HL-60 (cell line): Measurements from ENCODE around the gene SORD.

ENCODE experiments used
- TF ChIP-seq, protein P1 (sequence below): IDR thresholded peaks from one replicate; pipeline ENCODE4 v1.5.1; 2011; ENCODE audit warnings: low read length, control low read depth, inconsistent platforms; ENCODE audit not compliant: insufficient read depth
- TF ChIP-seq, protein P2 (sequence below): IDR thresholded peaks from 2 replicates; pipeline ENCODE4 v1.6.1; 2012; ENCODE audit warnings: low read depth; ENCODE audit not compliant: insufficient replicate concordance

DNA sequence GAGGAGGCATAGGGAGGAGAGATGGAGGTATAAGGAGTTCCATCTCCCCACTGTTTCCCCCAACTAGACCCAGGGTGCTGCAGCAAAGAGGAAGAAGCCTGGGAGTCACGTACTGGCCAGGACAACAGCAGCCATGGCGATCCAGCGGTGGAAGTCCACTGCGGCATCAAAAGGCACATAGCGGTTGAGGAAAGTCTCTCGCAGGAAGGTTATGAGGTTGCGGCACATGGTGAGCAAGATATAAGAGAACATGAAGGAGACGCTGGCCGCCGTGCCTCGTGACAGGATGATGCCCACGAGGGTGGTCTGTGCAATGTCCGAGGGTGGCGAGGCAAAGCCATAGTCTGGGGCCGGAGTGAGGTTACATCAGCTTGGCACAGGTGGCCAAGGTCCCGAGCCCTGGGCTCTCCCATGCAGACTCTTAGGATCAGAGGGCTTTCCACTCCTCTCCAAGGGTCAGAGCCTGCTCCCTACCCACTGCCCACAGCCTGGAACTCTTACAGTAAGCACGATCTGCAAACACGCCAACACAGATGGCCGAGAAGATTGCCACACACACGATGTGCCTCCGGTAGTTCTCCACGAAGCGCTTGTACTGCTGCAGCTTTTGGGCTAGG, 76.7 kb downstream of the SORD start:
- TF ChIP-seq, protein P1, sequence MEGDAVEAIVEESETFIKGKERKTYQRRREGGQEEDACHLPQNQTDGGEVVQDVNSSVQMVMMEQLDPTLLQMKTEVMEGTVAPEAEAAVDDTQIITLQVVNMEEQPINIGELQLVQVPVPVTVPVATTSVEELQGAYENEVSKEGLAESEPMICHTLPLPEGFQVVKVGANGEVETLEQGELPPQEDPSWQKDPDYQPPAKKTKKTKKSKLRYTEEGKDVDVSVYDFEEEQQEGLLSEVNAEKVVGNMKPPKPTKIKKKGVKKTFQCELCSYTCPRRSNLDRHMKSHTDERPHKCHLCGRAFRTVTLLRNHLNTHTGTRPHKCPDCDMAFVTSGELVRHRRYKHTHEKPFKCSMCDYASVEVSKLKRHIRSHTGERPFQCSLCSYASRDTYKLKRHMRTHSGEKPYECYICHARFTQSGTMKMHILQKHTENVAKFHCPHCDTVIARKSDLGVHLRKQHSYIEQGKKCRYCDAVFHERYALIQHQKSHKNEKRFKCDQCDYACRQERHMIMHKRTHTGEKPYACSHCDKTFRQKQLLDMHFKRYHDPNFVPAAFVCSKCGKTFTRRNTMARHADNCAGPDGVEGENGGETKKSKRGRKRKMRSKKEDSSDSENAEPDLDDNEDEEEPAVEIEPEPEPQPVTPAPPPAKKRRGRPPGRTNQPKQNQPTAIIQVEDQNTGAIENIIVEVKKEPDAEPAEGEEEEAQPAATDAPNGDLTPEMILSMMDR, result no peak
- TF ChIP-seq, protein P2, sequence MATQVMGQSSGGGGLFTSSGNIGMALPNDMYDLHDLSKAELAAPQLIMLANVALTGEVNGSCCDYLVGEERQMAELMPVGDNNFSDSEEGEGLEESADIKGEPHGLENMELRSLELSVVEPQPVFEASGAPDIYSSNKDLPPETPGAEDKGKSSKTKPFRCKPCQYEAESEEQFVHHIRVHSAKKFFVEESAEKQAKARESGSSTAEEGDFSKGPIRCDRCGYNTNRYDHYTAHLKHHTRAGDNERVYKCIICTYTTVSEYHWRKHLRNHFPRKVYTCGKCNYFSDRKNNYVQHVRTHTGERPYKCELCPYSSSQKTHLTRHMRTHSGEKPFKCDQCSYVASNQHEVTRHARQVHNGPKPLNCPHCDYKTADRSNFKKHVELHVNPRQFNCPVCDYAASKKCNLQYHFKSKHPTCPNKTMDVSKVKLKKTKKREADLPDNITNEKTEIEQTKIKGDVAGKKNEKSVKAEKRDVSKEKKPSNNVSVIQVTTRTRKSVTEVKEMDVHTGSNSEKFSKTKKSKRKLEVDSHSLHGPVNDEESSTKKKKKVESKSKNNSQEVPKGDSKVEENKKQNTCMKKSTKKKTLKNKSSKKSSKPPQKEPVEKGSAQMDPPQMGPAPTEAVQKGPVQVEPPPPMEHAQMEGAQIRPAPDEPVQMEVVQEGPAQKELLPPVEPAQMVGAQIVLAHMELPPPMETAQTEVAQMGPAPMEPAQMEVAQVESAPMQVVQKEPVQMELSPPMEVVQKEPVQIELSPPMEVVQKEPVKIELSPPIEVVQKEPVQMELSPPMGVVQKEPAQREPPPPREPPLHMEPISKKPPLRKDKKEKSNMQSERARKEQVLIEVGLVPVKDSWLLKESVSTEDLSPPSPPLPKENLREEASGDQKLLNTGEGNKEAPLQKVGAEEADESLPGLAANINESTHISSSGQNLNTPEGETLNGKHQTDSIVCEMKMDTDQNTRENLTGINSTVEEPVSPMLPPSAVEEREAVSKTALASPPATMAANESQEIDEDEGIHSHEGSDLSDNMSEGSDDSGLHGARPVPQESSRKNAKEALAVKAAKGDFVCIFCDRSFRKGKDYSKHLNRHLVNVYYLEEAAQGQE, result no peak
